Activated naive CD8-positive, alpha-beta T cell treated with anti-CD3 and anti-CD28 coated beads, Interleukin-2, amount 10 ng/mL, durations not matched to agents 7 days and 5 days (primary cell): ENCODE measurements around the gene SEMA3B. TPM values are rescaled to one million over a fixed set of nuclear protein-coding genes. Genes with fewer than 3 reads are reported as not detected.
"Not testable (repeated sequence)": the region's sequence is repeated elsewhere in the genome, so short reads cannot be mapped to it uniquely, and the experiment has no call there.

Experiments
- ATAC-seq: fragments of 150-1000 bp; cut with Tn5 transposase; one replicate; pipeline ENCODE4 v1.10.0; 2021; ENCODE audit warnings: low read depth, moderate library complexity
- POLR2A ChIA-PET: fragments of 350-600 bp; sonication (Branson Sonifier 250); formaldehyde crosslinking; loops from one replicate; lab custom pipeline; 2021; ENCODE audit warnings: antibody characterized with exemption; lab: Charles Lee
- DNase-seq: peaks from one replicate; pipeline ENCODE4 v3.0.0; 2021
- H3K27ac Mint-ChIP-seq: one replicate; pipeline ENCODE4 v1.8.0; 2022; ENCODE audit warnings: mild to moderate bottlenecking, mixed read lengths
- H3K27me3 Mint-ChIP-seq: one replicate; pipeline ENCODE4 v1.8.0; 2022; ENCODE audit warnings: mild to moderate bottlenecking, moderate library complexity, mixed read lengths
- H3K36me3 Mint-ChIP-seq: one replicate; pipeline ENCODE4 v1.8.0; 2021; ENCODE audit warnings: mild to moderate bottlenecking, mixed read lengths
- H3K4me1 Mint-ChIP-seq: one replicate; pipeline ENCODE4 v1.8.0; 2021; ENCODE audit warnings: mixed read lengths
- H3K4me3 Mint-ChIP-seq: one replicate; pipeline ENCODE4 v1.8.0; 2022; ENCODE audit warnings: mild to moderate bottlenecking, moderate library complexity, mixed read lengths
- H3K9me3 Mint-ChIP-seq: one replicate; pipeline ENCODE4 v1.8.0; 2021; ENCODE audit warnings: mixed read lengths
- total RNA-seq, 2 experiments: library from RNA; stranded (reverse); gene quantifications; one replicate each; pipeline ENCODE4 v1.2.3, GENCODE V29; 2021

The SEMA3B gene
- total RNA-seq, 2 experiments from 2014 or later, result 0.36 to 1.0 TPM

DNA sequence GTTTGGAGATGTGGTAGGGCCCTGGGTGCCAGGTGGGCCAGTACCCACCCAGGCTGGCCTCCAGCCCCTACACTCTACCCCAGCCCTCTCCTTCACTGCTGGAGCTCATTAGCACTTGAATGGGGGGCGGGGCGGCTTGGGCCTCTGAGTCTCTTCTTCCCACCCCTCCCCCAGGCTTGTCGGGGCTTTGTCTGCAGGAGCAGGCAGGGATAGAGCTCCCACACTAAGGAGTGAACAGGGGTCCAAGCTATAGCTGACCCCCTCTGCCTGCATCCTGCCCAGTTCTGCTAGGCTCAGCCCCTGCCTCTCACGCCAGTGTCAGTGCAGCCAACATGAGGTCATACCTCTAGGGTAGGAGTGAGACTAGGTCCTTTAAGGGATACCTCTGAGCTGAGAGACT, 27.8 kb upstream of the SEMA3B start:
- POLR2A ChIA-PET, result interaction anchor here (1.3 to 5.1 kb wide), 3 partner anchors 13 to 97 kb away, joined by 3 to 47 read pairs (median 6); no protein-coding TSS in a partner anchor
- Mint-ChIP-seq H3K4me1 (peaks cover 51% of the 10 kb centered on the region), H3K27me3 (no peaks in the 10 kb centered on the region), H3K9me3 (no peaks in the 10 kb centered on the region), H3K36me3 (peaks cover 21% of the 10 kb centered on the region), H3K4me3 (peak overlapping the region; percentile 85), H3K27ac (peak overlapping the region; percentile 94)
- DNase-seq (no peak), ATAC-seq (no peak)

DNA sequence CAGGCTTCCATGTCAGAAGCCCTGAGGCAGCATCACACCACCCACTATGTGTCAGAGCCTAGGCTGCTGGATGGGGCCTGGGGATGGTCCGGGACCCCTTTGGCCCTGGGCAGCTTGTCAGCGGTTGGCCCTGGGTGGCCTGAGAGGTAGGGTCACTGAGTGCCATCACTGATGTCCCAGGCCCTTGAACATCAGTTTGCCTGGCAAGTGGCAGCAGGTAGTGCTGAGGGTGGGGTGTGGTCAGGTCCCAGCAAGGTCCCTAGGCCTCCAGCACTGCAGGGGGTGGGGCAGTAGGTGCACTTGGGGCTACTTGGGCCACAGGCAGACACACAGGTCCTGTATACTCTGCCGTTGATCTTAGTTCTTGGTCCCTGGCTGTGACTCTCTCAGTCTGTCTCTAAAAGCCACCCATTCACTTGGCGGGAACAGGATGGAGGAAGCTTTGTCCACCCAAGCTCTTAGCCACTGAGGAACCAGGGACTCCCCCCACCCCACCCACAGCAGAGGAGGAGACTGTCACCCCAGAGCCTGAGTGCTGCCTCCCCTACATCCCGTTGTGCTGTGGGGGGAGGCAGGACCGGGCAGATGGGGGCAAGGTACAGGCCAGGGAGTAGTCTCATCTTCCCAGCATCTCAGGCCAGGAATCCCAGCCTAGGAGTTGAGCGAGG, 27.1 kb upstream of the SEMA3B start:
- ATAC-seq (no peak), DNase-seq (peak; percentile 46)
- POLR2A ChIA-PET, result interaction anchor here (0.6 to 5.1 kb wide), 5 partner anchors 10 to 99 kb away, joined by 3 to 47 read pairs (median 4); partner anchors contain the start of gene RASSF1
- Mint-ChIP-seq H3K4me1 (peaks cover 58% of the 10 kb centered on the region), H3K27ac (peak overlapping the region; percentile 94), H3K36me3 (peaks cover 18% of the 10 kb centered on the region), H3K4me3 (peak overlapping the region; percentile 85), H3K9me3 (no peaks in the 10 kb centered on the region), H3K27me3 (no peaks in the 10 kb centered on the region)

DNA sequence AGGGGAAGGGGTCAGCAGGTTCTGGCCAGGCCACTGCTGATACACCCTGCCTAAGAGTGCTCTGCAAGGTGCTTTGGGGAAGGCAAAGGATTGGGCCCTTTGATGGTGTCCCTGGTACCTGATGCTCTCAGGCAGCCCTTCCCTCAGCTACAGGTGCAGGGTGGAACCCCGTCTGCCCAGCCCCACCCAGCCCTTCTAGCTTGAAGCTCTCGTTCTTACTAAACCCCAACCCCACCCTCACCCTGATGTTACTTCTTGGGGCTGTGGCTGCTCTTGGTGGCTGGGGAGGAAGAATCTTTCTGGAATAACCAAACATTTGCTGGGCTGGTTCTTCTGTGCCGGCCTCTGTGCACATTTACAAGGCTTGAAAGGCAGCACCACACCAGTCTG, 26.6 kb upstream of the SEMA3B start:
- ATAC-seq (no peak), DNase-seq (no peak)
- Mint-ChIP-seq H3K27ac (peak overlapping the region; percentile 94), H3K4me3 (peak overlapping the region; percentile 85), H3K9me3 (no peaks in the 10 kb centered on the region), H3K27me3 (no peaks in the 10 kb centered on the region), H3K36me3 (peaks cover 13% of the 10 kb centered on the region), H3K4me1 (peaks cover 61% of the 10 kb centered on the region)
- POLR2A ChIA-PET, result interaction anchor here (0.6 to 5.1 kb wide), 6 partner anchors 14 to 99 kb away, joined by 3 to 47 read pairs (median 3); partner anchors contain the start of gene RASSF1

DNA sequence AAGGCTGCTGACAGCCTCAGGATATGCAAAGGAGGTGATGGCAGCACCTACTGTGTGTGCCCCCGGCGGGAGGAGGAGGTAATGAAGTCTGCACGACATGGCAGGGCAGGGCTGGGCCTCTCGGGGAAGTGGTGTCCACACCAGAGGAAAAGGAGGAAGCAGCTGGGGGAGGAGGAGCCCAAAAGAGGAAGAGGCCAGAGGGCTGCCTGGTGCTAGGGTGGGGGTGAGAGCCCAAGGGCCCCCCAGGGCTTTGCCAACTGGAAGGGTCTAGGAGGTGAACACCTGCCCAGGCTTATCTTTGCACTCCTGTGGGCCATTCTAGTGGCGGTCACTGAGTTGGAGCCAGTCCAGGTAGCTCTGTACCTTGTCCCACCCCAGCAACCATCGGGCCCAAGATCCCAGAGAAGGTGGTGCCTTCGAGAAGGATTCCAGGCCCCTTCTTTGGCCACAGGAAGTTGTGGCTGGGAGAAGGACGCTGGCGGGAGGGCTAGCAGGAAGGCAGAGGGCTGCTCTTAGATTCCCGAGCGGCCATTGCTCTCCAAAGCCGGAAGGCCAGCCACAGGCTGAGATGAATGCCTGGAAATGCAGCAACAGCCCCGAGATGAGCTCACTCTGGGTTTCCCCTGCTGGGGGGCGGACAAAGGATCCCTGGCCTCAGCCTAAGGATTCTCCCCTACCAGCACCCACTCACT, 25.9 kb upstream of the SEMA3B start:
- ATAC-seq (no peak), DNase-seq (no peak)
- no peaks in the 10 kb centered on the region for H3K27me3 Mint-ChIP-seq
- POLR2A ChIA-PET, result interaction anchor here (0.6 to 5.1 kb wide), 6 partner anchors 7 to 98 kb away, joined by 3 to 47 read pairs (median 3); partner anchors contain the start of genes GNAI2 and RASSF1
- peaks cover 9% of the 10 kb centered on the region for H3K36me3 Mint-ChIP-seq
- no peaks in the 10 kb centered on the region for H3K9me3 Mint-ChIP-seq
- H3K4me3 Mint-ChIP-seq, result peak overlapping the region; percentile 85
- peak overlapping the region; percentile 94 for H3K27ac Mint-ChIP-seq
- peaks cover 60% of the 10 kb centered on the region for H3K4me1 Mint-ChIP-seq

DNA sequence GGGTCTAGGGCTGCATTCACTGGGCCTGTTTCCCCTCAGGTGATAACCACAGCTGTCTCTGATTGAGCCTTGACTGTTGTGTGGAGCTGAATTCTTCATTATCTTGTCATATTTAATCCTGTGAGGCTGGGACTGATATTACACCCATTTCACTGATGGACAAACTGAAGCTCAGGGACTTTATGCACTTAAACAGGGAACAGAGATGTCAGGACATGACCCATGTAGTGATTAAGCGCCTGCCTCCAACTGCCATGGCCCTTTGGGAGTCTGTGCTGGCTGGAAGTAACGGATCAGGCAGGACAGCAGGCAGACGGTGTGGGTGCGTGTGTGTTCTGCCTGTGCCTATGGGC, 25.4 kb upstream of the SEMA3B start:
- Mint-ChIP-seq H3K4me1 (peaks cover 60% of the 10 kb centered on the region), H3K4me3 (no peak overlapping the region), H3K36me3 (peaks cover 11% of the 10 kb centered on the region), H3K9me3 (no peaks in the 10 kb centered on the region), H3K27me3 (no peaks in the 10 kb centered on the region), H3K27ac (peak overlapping the region; percentile 94)
- ATAC-seq (no peak), DNase-seq (no peak)
- POLR2A ChIA-PET, result interaction anchor here (1.0 to 5.1 kb wide), 6 partner anchors 8 to 97 kb away, joined by 3 to 47 read pairs (median 4); partner anchors contain the start of genes GNAI2 and RASSF1

GRCh38 chr3:50244813-50245212, 24.1 kb upstream of the SEMA3B start:
- Mint-ChIP-seq H3K4me3 (peak overlapping the region; percentile 86), H3K36me3 (peaks cover 10% of the 10 kb centered on the region), H3K27ac (peak overlapping the region; percentile 85), H3K4me1 (peaks cover 55% of the 10 kb centered on the region)
- not testable (repeated sequence) for H3K27me3 Mint-ChIP-seq, DNase-seq, ATAC-seq, H3K9me3 Mint-ChIP-seq
- POLR2A ChIA-PET, result interaction anchor here (0.5 to 5.1 kb wide), 4 partner anchors 16 to 66 kb away, joined by 3 to 47 read pairs (median 3); no protein-coding TSS in a partner anchor

DNA sequence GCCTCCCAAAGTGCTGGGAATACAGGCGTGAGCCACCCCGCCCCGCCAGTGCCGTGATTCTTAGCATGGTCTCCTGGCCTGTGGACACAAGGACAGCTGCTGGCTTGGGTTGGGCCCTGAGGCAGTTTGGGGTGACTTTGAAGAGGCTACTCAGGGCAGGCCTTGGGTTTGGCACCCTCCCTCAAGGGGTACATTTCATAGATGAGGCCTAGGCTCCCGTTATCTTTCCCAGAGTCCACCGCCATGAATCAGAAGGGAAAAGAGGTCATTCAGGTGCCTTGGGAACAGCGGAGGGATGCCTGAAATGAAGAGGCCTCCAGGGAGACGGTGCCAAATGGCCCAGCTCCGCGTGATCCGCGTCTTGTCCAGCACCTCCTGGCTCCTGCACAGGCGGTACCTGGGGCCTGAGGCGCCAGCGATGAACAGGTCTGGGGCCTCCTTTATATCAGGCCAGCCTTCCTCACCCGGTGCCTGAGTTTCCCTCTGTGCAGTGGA, 23.6 kb upstream of the SEMA3B start:
- DNase-seq, result no peak

GRCh38 chr3:50245831-50246516, 23.0 kb upstream of the SEMA3B start:
- POLR2A ChIA-PET, result interaction anchor here (0.7 to 3.0 kb wide), 17 partner anchors 8 to 126 kb away, joined by 3 to 48 read pairs (median 5); partner anchors contain the start of genes GNAI2, HYAL2, HYAL3 and IFRD2
- Mint-ChIP-seq H3K9me3 (no peaks in the 10 kb centered on the region), H3K36me3 (peaks cover 11% of the 10 kb centered on the region), H3K27ac (peak overlapping the region; percentile 85), H3K4me1 (peaks cover 55% of the 10 kb centered on the region), H3K4me3 (peak overlapping the region; percentile 86), H3K27me3 (no peaks in the 10 kb centered on the region)
- ATAC-seq (peak; percentile 78), DNase-seq (peak; percentile 99)

More for the DNA sequence above, 23.6 kb upstream of the SEMA3B start:
- H3K4me1 Mint-ChIP-seq, result peaks cover 54% of the 10 kb centered on the region
- H3K36me3 Mint-ChIP-seq, result peaks cover 10% of the 10 kb centered on the region
- H3K4me3 Mint-ChIP-seq, result peak overlapping the region; percentile 86
- H3K27ac Mint-ChIP-seq, result peak overlapping the region; percentile 85
- no peak for ATAC-seq
- H3K9me3 Mint-ChIP-seq, result no peaks in the 10 kb centered on the region
- H3K27me3 Mint-ChIP-seq, result no peaks in the 10 kb centered on the region
- POLR2A ChIA-PET, result interaction anchor here (0.7 to 0.8 kb wide), 2 partner anchors 17 to 18 kb away, joined by 3 read pairs; no protein-coding TSS in a partner anchor

- Mint-ChIP-seq H3K9me3 (no peaks in the 10 kb centered on the region), H3K27ac (peak overlapping the region; percentile 85), H3K4me3 (peak overlapping the region; percentile 86), H3K4me1 (peaks cover 55% of the 10 kb centered on the region), H3K27me3 (no peaks in the 10 kb centered on the region), H3K36me3 (peaks cover 16% of the 10 kb centered on the region)
- POLR2A ChIA-PET, result interaction anchor here (0.6 to 3.0 kb wide), 17 partner anchors 8 to 126 kb away, joined by 3 to 48 read pairs (median 5); partner anchors contain the start of genes GNAI2, HYAL2, HYAL3 and IFRD2
- DNase-seq (no peak), ATAC-seq (peak; percentile 84)
Observed at GRCh38 chr3:50246517-50246954, 22.4 kb upstream of the SEMA3B start.

DNA sequence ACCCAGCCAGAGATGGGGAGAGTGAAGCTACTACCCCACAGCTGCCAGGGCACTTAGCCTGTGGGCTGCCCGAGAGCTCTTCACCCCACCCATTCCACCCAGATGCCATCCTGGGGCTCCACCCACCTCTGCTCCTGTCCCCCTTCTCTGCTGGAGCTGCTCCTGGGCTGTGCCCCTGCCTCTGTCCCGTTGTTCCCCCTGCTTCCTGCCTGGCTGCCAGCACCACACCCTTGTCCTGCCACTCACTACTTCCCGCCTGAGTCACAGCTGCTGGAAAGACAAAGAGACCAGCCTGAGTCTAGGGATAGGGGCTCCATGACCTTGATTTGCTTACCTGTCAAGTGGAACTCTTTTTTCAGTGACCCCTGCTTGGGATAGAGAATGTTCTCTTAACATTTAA, 20.6 kb upstream of the SEMA3B start:
- H3K36me3 Mint-ChIP-seq, result peaks cover 12% of the 10 kb centered on the region
- peak overlapping the region; percentile 69 for H3K27ac Mint-ChIP-seq
- H3K27me3 Mint-ChIP-seq, result no peaks in the 10 kb centered on the region
- ATAC-seq (no peak), DNase-seq (no peak)
- no peak overlapping the region for H3K4me3 Mint-ChIP-seq
- POLR2A ChIA-PET, result interaction anchor here (3.0 kb wide), 1 partner anchor 12 kb away, joined by 48 read pairs; the partner anchor contains the start of gene GNAI2
- peaks cover 41% of the 10 kb centered on the region for H3K4me1 Mint-ChIP-seq
- no peaks in the 10 kb centered on the region for H3K9me3 Mint-ChIP-seq

- ATAC-seq, result no peak
- Mint-ChIP-seq H3K4me1 (peaks cover 38% of the 10 kb centered on the region), H3K9me3 (no peaks in the 10 kb centered on the region), H3K4me3 (no peak overlapping the region), H3K27me3 (no peaks in the 10 kb centered on the region), H3K36me3 (peaks cover 14% of the 10 kb centered on the region), H3K27ac (no peak overlapping the region)
- POLR2A ChIA-PET, result interaction anchor here (1.5 kb wide), 1 partner anchor 9 kb away, joined by 4 read pairs; no protein-coding TSS in a partner anchor
- no peak for DNase-seq
Observed at GRCh38 chr3:50249457-50249856, 19.5 kb upstream of the SEMA3B start.

- POLR2A ChIA-PET, result interaction anchor here (1.5 kb wide), 1 partner anchor 8 kb away, joined by 4 read pairs; no protein-coding TSS in a partner anchor
- ATAC-seq, result no peak
- H3K27ac Mint-ChIP-seq, result no peak overlapping the region
- peaks cover 14% of the 10 kb centered on the region for H3K36me3 Mint-ChIP-seq
- H3K9me3 Mint-ChIP-seq, result no peaks in the 10 kb centered on the region
- H3K4me1 Mint-ChIP-seq, result peaks cover 31% of the 10 kb centered on the region
- no peaks in the 10 kb centered on the region for H3K27me3 Mint-ChIP-seq
- no peak for DNase-seq
- no peak overlapping the region for H3K4me3 Mint-ChIP-seq
Observed at GRCh38 chr3:50250514-50250913, 18.4 kb upstream of the SEMA3B start.
